H1 (cell line): Measurements from ENCODE around the gene TTLL5. TPM values are rescaled to one million over a fixed set of nuclear protein-coding genes. Genes with fewer than 3 reads are reported as not detected.

ENCODE experiments used
- CTCF ChIA-PET: fragments of 300-600 bp; sonication (Branson Sonifier 250); formaldehyde crosslinking; loops from one replicate; lab custom pipeline; 2021; ENCODE audit not compliant: partially characterized antibody; lab: Charles Lee
- POLR2A ChIA-PET: fragments of 300-600 bp; sonication (Branson Sonifier 250); formaldehyde crosslinking; loops from one replicate; lab custom pipeline; 2021; ENCODE audit warnings: inconsistent platforms; ENCODE audit not compliant: partially characterized antibody; lab: Charles Lee
- DNase-seq, 2 experiments: peaks; one replicate each; pipeline versions ENCODE4 v3.0.0 to v3.0.0-alpha.2; 2010 to 2022; ENCODE audit warnings: low spot score in 2 of 2, low read depth in 1 of 2, mixed read lengths in 1 of 2
- FAIRE-seq: peaks from 2 replicates; lab custom pipeline; 2011; peaks lifted over from hg19 to GRCh38; lab: Jason Lieb, UNC
- H2AFZ ChIP-seq: 2 replicates; pipeline ENCODE4 v1.8.1; 2012; ENCODE audit warnings: low read length, inconsistent platforms
- H2AK5ac ChIP-seq: 2 replicates; pipeline ENCODE4 v1.6.1; 2013; ENCODE audit warnings: low read depth, low read length
- H2BK120ac ChIP-seq: replicated peaks from 2 replicates; pipeline ENCODE3; 2013; ENCODE audit warnings: low read depth, low read length, inconsistent platforms
- H2BK12ac ChIP-seq: 2 replicates; pipeline ENCODE4 v1.6.1; 2013; ENCODE audit warnings: low read depth, low read length
- H2BK15ac ChIP-seq: 2 replicates; pipeline ENCODE4 v1.6.1; 2013; ENCODE audit warnings: low read length
- H2BK20ac ChIP-seq: 2 replicates; pipeline ENCODE4 v1.6.1; 2013; ENCODE audit warnings: low read length
- H2BK5ac ChIP-seq: 2 replicates; pipeline ENCODE4 v1.6.1; 2013; ENCODE audit warnings: low read depth, low read length
- H3K14ac ChIP-seq: 2 replicates; pipeline ENCODE4 v1.6.1; 2013; ENCODE audit warnings: inconsistent platforms; ENCODE audit not compliant: insufficient read length
- H3K18ac ChIP-seq: 2 replicates; pipeline ENCODE4 v1.6.1; 2013; ENCODE audit warnings: low read length; ENCODE audit errors: extremely low read depth
- H3K23ac ChIP-seq: 2 replicates; pipeline ENCODE4 v1.6.1; 2013; ENCODE audit warnings: inconsistent platforms; ENCODE audit not compliant: insufficient read length
- H3K23me2 ChIP-seq: 2 replicates; pipeline ENCODE4 v1.6.1; 2013; ENCODE audit warnings: low read depth, low read length
- H3K27ac ChIP-seq: 2 replicates; pipeline ENCODE4 v1.6.1; 2011; ENCODE audit warnings: low read depth, low read length, inconsistent platforms
- H3K27me3 ChIP-seq, 4 experiments: replicated peaks in 1 of 4; 1 replicate in 1 of 4; 2 replicates in 3 of 4; pipeline versions ENCODE4 v1.6.1 to v1.8.1; 2011 to 2013; ENCODE audit warnings: low read length in 3 of 4, mild to moderate bottlenecking in 3 of 4, inconsistent platforms in 2 of 4, mixed read lengths in 2 of 4, moderate library complexity in 1 of 4; ENCODE audit not compliant: control insufficient read depth in 3 of 4, insufficient read depth in 3 of 4; ENCODE audit errors: extremely low read depth in 1 of 4
- H3K36me3 ChIP-seq, 4 experiments: 2 replicates each; pipeline versions ENCODE4 v1.6.1 to v1.8.1; 2011 to 2013; ENCODE audit warnings: mild to moderate bottlenecking in 4 of 4, low read length in 3 of 4, moderate library complexity in 2 of 4, control low read depth in 1 of 4, inconsistent platforms in 1 of 4; ENCODE audit not compliant: insufficient read depth in 4 of 4, control insufficient read depth in 2 of 4
- H3K4ac ChIP-seq: replicated peaks from 2 replicates; pipeline ENCODE3; 2013; ENCODE audit warnings: low read length, low read depth, mixed read lengths, inconsistent platforms; ENCODE audit not compliant: insufficient read length
- H3K4me1 ChIP-seq, 4 experiments: replicated peaks in 1 of 4; 1 replicate in 1 of 4; 2 replicates in 3 of 4; pipeline versions ENCODE4 v1.6.1 to v1.8.1; 2011 to 2013; ENCODE audit warnings: low read length in 3 of 4, inconsistent platforms in 2 of 4, mixed read lengths in 1 of 4; ENCODE audit not compliant: insufficient read depth in 4 of 4, control insufficient read depth in 3 of 4
- H3K4me2 ChIP-seq, 2 experiments: 2 replicates each; pipeline versions ENCODE4 v1.6.1 to v1.8.1; 2011 to 2013; ENCODE audit warnings: low read depth in 2 of 2, low read length in 2 of 2, control low read depth in 1 of 2, inconsistent platforms in 1 of 2, mild to moderate bottlenecking in 1 of 2; ENCODE audit not compliant: insufficient read depth in 1 of 2
- H3K4me3 ChIP-seq, 4 experiments: fragments of 200-600, 300-600 bp in 1 of 4; sonication (generic), shearing (Covaris generic), sonication (Bioruptor Twin) in 1 of 4; 2 replicates each; pipeline versions ENCODE4 v1.5.1 to v1.8.1; 2011 to 2016; ENCODE audit warnings: low read length in 4 of 4, low read depth in 3 of 4, control low read depth in 2 of 4, inconsistent platforms in 2 of 4, mild to moderate bottlenecking in 2 of 4, mixed read lengths in 1 of 4, moderate library complexity in 1 of 4; ENCODE audit not compliant: insufficient read depth in 2 of 4; ENCODE audit errors: extremely low read depth in 1 of 4
- H3K56ac ChIP-seq: replicated peaks from 2 replicates; pipeline ENCODE3; 2013; ENCODE audit warnings: low read depth, mild to moderate bottlenecking, mixed read lengths, low read length, inconsistent platforms; ENCODE audit not compliant: insufficient read length
- H3K79me1 ChIP-seq: 2 replicates; pipeline ENCODE4 v1.6.1; 2013; ENCODE audit warnings: low read depth, low read length, control low read depth
- H3K79me2 ChIP-seq, 2 experiments: 2 replicates each; pipeline versions ENCODE4 v1.6.1 to v1.8.1; 2012 to 2013; ENCODE audit warnings: low read length in 2 of 2, mild to moderate bottlenecking in 2 of 2, inconsistent platforms in 1 of 2; ENCODE audit not compliant: insufficient read depth in 2 of 2, control insufficient read depth in 1 of 2
- H3K9ac ChIP-seq, 4 experiments: replicated peaks in 1 of 4; 1 replicate in 1 of 4; 2 replicates in 3 of 4; pipeline versions ENCODE4 v1.6.1 to v1.8.1; 2011 to 2013; ENCODE audit warnings: low read depth in 3 of 4, low read length in 3 of 4, control low read depth in 2 of 4, mild to moderate bottlenecking in 2 of 4, moderate library complexity in 2 of 4, inconsistent platforms in 1 of 4; ENCODE audit errors: extremely low read depth in 1 of 4
- H3K9me3 ChIP-seq, 2 experiments: 2 replicates each; pipeline versions ENCODE4 v1.6.1 to v1.8.1; 2012 to 2013; ENCODE audit warnings: mild to moderate bottlenecking in 2 of 2, moderate library complexity in 2 of 2, control low read depth in 1 of 2, inconsistent platforms in 1 of 2, low read depth in 1 of 2, low read length in 1 of 2, mixed read lengths in 1 of 2; ENCODE audit not compliant: insufficient read depth in 2 of 2
- H4K20me1 ChIP-seq, 2 experiments: replicated peaks in 1 of 2; 2 replicates each; pipeline versions ENCODE3 to v1.8.1; 2011 to 2013; ENCODE audit warnings: inconsistent platforms in 2 of 2, low read length in 2 of 2, mild to moderate bottlenecking in 1 of 2; ENCODE audit not compliant: insufficient read depth in 2 of 2, control insufficient read depth in 1 of 2
- H4K5ac ChIP-seq: 2 replicates; pipeline ENCODE4 v1.6.1; 2013; ENCODE audit warnings: low read length, low read depth, mixed read lengths, inconsistent platforms; ENCODE audit not compliant: insufficient read length
- H4K8ac ChIP-seq: 2 replicates; pipeline ENCODE4 v1.8.0; 2013; ENCODE audit warnings: mild to moderate bottlenecking, moderate library complexity, low read length, inconsistent platforms; ENCODE audit not compliant: insufficient read depth; ENCODE audit errors: extremely low read depth
- H4K91ac ChIP-seq: replicated peaks from 2 replicates; pipeline ENCODE3; 2013; ENCODE audit warnings: low read length, mixed read lengths, inconsistent platforms; ENCODE audit not compliant: insufficient read length
- CREB1 ChIP-seq: IDR thresholded peaks from 2 replicates; pipeline ENCODE4 v1.6.1; 2012; ENCODE audit warnings: inconsistent platforms
- HDAC2 ChIP-seq, 2 experiments: fragments of 300-600 bp in 1 of 2; sonication (generic) in 1 of 2; IDR thresholded peaks; 2 replicates each; pipeline ENCODE4 v1.6.1; 2011 to 2012; ENCODE audit warnings: low read depth in 2 of 2, low read length in 2 of 2, mild to moderate bottlenecking in 2 of 2, moderate library complexity in 2 of 2, borderline replicate concordance in 1 of 2, inconsistent platforms in 1 of 2
- KDM1A ChIP-seq: fragments of 200-600, 300-600 bp; sonication (generic); IDR thresholded peaks from 2 replicates; pipeline ENCODE4 v1.7.1; 2016; ENCODE audit warnings: mild to moderate bottlenecking, low read length, borderline replicate concordance
- MAX ChIP-seq: IDR thresholded peaks from 2 replicates; pipeline ENCODE4 v1.6.1; 2012; ENCODE audit warnings: inconsistent platforms
- WGBS, 2 experiments: shearing (Covaris generic) in 1 of 2; methylation state at CpG; one replicate each; pipeline versions ENCODE4 v1.1.6 to v1.1.7; 2013 to 2015; ENCODE audit warnings: low lambda C conversion rate in 2 of 2, mixed read lengths in 2 of 2, inconsistent platforms in 1 of 2, low coverage in 1 of 2, missing lambda C conversion rate in 1 of 2; ENCODE audit not compliant: insufficient replicate concordance in 2 of 2, insufficient coverage in 1 of 2, insufficient read length in 1 of 2; ENCODE audit errors: extremely low coverage in 1 of 2, missing lambda C conversion rate in 1 of 2; 5-methylcytosine and 5-hydroxymethylcytosine counted together
- polyA plus RNA-seq, 7 experiments: library from polyadenylated mRNA; depleted of rRNA in 3 of 7; stranded (reverse) in 5 of 7; unstranded in 2 of 7; fragments of >200 nt in 5 of 7; fragments of 200-250 nt in 2 of 7; gene quantifications; 1 replicate in 5 of 7; 2 replicates in 1 of 7; 4 replicates in 1 of 7; pipeline versions ENCODE4 v1.2.1 to v1.2.3, GENCODE V29; 2011 to 2013; ENCODE audit warnings: missing spikeins in 2 of 7, mixed read lengths in 2 of 7
- total RNA-seq: library from RNA; stranded (reverse); fragmentation: NEBNext Ultra II Directional; extraction: Animal tissue kit (Norgen Biotek cat#: 25700); gene quantifications from 2 replicates; pipeline ENCODE4 v1.2.1, GENCODE V29; 2021

TTLL5 gene
- total and polyA plus RNA-seq, 2 of the 8 experiments (the other 6 are each of a cell fraction or from before 2014, with no cell fraction given): 16.1 to 45.9 TPM

- Histone ChIP-seq H3K4me3 (peak overlapping the region; percentile 67 to 88 (median 83)), H2AFZ (peak overlapping the region; percentile 65; the same call in 1 of the 2 replicates), H3K36me3 (peaks cover 4 to 29% (median 13%) of the 10 kb centered on the region in 4 experiments), H3K4me1 (peaks cover 0 to 2% (median 0%) of the 10 kb centered on the region in 4 experiments; a peak in 2 of 7 replicates), H3K23ac (no peak overlapping the region), H2BK120ac (no peak overlapping the region), H3K27me3 (no peaks in the 10 kb centered on the region), H4K8ac (0 out of 2 replicates have a peak overlapping the region, but pooled peaks have one; percentile 4), H3K79me2 (peaks cover 0 to 41% of the 10 kb centered on the region in 2 experiments; a peak in 3 of 4 replicates), H2AK5ac (no peak overlapping the region), H3K79me1 (peaks cover 8% of the 10 kb centered on the region; the same call in 1 of the 2 replicates), H2BK12ac (peak overlapping the region; percentile 44; the same call in 1 of the 2 replicates), H3K27ac (peak overlapping the region; percentile 67), H4K91ac (no peak overlapping the region), H3K4ac (no peak overlapping the region), H2BK20ac (no peak overlapping the region), H3K9me3 (no peaks in the 10 kb centered on the region), H4K5ac (no peak overlapping the region), H2BK15ac (no peak overlapping the region), H3K9ac (peak overlapping the region; percentile 55 to 95 (median 74)), H3K56ac (no peak overlapping the region), H3K4me2 (peak overlapping the region; percentile 62 to 93), H3K14ac (no peak overlapping the region), H3K23me2 (0 out of 2 replicates have a peak, but pooled peaks cover 6% of the 10 kb centered on the region), H4K20me1 (peaks cover 0 to 2% of the 10 kb centered on the region in 2 experiments), H2BK5ac (peak overlapping the region; percentile 86), H3K18ac (peak overlapping the region; percentile 38; the same call in 1 of the 2 replicates)
- WGBS, 2 experiments: 20% methylated on average over 4 of the region's 4 CpGs; no CpG with 5 or more reads in 1 of the 2 experiments
- ChIA-PET POLR2A (interaction anchor here (0.8 to 2.6 kb wide), 10 partner anchors 9 to 85 kb away, joined by 3 to 22 read pairs (median 5); partner anchors contain the start of gene FLVCR2), CTCF (interaction anchor here (1.2 to 13.7 kb wide), 4 partner anchors 43 to 322 kb away, joined by 3 to 348 read pairs (median 7); partner anchors contain the start of genes FLVCR2 and TGFB3)
- DNase-seq (no peak), FAIRE-seq (no peak)
- peak in 1 of 2 experiments; percentile 72; a peak in 1 of 4 replicates for TF ChIP-seq HDAC2 (IDR thresholded peaks at IDR 0.05; ENCODE audit: borderline replicate concordance in 1 of 2, low read depth in 2 of 2, low read length in 2 of 2)
- TF ChIP-seq MAX: no peak
- no peak for TF ChIP-seq CREB1
- TF ChIP-seq KDM1A: peak; percentile 58; the same call in 1 of the 2 replicates
Observed at GRCh38 chr14:75660238-75660629, 812 bp upstream of the TTLL5 start.
